Suprapubic skin (tissue), 4 donors: ENCODE results near the gene DUSP7.

ENCODE experiments used
- POLR2A ChIP-seq, 2 donors: fragments of 450-650 bp; IDR thresholded peaks; one replicate each; pipeline ENCODE4 v1.6.1; 2017; ENCODE audit warnings: antibody characterized with exemption in 2 of 2, mild to moderate bottlenecking in 2 of 2, moderate library complexity in 2 of 2
- POLR2AphosphoS5 ChIP-seq, 3 donors: sonication (generic); formaldehyde crosslinking; IDR thresholded peaks; one replicate each; pipeline ENCODE4 v1.6.1; 2017; ENCODE audit warnings: antibody characterized with exemption in 3 of 3
- TF ChIP-seq, protein P1 (sequence below), 2 donors: fragments of 200-600 bp in 1 of 2; fragments of 450-650 bp in 1 of 2; sonication (generic) in 1 of 2; IDR thresholded peaks; one replicate each; pipeline ENCODE4 v1.5.1; 2016 to 2019; ENCODE audit warnings: antibody characterized with exemption in 2 of 2, mild to moderate bottlenecking in 1 of 2, moderate library complexity in 1 of 2

DNA sequence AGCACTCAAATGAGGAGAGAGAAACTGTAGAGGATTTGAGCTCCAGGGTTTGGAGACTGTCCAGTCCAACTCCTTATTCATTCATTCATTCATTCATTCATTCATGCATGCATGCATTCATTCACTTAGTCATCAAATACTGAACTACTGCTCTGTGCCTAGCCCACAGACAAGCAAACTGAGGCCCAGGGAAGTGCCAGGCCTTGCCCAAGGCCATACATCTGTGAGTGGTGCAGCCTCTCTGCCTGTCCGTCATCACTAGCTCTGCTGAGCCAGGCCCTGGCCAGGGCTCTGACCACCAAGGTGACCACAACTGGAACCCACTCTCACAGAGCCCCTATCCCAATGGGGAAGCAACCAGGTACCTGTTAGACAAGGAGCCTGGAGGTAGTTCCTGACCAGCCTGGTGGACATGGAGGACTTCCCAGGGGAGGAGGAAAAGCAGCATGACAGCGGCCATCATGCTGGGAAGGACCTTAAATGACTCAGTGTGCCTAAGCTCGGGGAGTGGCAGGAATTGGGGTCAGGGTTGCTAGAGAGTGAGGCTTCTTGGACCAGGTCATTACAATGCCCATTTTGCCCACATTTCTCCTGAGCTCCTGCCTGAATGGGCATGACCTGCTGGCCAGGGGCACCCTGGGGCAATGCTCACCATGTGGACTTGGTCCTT, 33.1 kb downstream of the DUSP7 start:
- TF ChIP-seq, protein P1, sequence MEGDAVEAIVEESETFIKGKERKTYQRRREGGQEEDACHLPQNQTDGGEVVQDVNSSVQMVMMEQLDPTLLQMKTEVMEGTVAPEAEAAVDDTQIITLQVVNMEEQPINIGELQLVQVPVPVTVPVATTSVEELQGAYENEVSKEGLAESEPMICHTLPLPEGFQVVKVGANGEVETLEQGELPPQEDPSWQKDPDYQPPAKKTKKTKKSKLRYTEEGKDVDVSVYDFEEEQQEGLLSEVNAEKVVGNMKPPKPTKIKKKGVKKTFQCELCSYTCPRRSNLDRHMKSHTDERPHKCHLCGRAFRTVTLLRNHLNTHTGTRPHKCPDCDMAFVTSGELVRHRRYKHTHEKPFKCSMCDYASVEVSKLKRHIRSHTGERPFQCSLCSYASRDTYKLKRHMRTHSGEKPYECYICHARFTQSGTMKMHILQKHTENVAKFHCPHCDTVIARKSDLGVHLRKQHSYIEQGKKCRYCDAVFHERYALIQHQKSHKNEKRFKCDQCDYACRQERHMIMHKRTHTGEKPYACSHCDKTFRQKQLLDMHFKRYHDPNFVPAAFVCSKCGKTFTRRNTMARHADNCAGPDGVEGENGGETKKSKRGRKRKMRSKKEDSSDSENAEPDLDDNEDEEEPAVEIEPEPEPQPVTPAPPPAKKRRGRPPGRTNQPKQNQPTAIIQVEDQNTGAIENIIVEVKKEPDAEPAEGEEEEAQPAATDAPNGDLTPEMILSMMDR (IDR thresholded peaks at IDR 0.05) = no peak
- TF ChIP-seq POLR2AphosphoS5 (IDR thresholded peaks at IDR 0.05) = no peak
- no peak for TF ChIP-seq POLR2A (IDR thresholded peaks at IDR 0.05)
